ENCODE data around the gene ATPAF1.
"Not testable (repeated sequence)": the region's sequence is repeated elsewhere in the genome, so short reads cannot be mapped to it uniquely, and the experiment has no call there.

Gene ATPAF1

DNA sequence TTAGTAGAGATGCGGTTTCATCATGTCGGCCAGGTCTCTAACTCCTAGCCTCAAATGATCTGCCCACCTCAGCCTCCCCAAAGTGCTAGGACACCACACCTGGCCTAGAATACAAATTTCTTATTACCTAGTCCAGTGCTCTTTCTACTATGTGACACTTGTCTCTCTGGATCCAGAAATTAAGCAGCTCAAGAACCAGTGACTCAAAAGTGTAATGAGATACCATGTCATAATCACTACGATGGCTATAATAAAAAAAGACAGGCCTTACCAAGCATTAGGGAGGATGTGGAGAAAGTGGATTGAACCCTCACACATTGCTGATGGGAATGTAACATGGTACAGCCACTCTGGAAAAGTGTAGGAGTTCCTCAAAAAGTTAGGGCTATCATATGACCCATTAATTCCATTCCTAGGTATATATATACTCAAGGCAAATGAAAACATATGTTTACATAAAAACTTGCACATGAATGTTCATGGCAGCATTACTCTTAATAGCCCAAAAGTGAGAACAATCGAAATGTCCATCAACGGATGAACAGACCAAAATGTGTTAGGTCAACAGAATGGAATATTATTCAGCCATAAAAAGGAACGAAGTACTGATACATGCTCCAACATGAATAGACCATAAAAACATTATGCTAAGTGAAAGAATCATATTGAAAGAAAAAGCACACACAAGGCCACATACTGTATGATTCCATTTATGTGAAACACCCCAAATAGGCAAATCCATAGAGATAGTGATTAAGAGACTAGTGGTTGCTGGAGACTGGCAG, 11.8 kb upstream of the ATPAF1 start:
- no peak for FAIRE-seq

DNA sequence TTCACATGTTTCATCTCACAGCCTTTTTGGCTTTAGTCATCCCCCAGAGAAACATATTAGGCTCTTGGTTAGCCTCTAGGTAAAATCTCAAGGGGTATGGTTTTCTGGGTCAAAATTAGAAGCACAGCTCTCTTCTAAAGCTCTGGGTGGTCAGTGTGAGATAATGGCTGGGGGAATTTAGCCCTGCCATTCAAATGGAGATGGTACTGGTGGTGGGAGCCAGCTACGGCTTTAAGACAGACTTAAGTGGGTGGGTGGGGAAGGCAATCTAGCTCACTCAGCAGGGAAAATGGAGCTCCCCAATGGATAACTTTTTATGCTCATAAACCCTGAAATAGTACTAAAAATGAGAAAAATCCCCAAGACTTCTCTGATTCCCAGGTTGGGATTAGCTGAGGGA, 9.2 kb upstream of the ATPAF1 start:
- FAIRE-seq = no peak

DNA sequence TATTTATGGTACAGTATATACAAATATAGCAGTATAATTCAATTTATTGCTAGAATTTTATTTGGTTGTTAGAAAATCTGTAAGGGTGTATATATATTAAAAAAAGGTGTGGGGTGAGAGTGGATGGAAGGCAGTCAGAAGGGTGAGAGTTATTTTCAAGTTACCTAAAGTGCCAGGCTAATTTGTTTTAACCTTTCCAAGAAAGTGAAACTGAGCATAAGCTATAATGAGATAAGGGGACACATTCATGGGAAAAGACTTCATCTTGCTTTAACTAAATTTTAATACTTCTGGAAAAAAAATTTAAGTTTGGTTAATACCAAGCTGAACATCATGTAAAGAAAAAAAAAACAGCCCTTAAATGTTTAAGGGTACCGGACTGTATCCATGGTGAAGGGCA, 8.4 kb upstream of the ATPAF1 start:
- no peak for FAIRE-seq

- FAIRE-seq = no peak
These were observed 7.6 kb upstream of the ATPAF1 start for GRCh38 chr1:46675549-46676314.

DNA sequence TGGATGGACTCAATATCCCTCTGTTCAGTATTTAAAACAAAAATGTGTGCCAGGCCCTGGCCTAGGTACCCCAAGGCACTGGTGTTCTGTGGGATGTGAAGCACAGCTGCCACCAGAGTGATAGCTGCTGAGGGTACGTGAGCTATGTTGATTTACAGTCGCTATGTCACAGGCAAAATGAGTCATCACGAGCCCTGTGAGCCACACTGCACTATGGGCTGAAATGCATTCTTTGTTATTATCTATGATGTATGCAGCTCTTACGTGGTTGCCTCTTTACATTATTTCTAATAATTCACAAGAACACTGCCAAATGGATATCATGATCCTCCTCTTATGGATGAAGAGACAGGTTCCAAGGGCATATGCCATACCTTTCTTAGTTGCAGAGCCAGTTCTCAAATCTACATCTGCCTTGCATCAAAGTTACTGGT, 5.6 kb upstream of the ATPAF1 start:
- no peak for FAIRE-seq

- FAIRE-seq = no peak
These were observed 4.5 kb upstream of the ATPAF1 start for GRCh38 chr1:46672696-46673095.

DNA sequence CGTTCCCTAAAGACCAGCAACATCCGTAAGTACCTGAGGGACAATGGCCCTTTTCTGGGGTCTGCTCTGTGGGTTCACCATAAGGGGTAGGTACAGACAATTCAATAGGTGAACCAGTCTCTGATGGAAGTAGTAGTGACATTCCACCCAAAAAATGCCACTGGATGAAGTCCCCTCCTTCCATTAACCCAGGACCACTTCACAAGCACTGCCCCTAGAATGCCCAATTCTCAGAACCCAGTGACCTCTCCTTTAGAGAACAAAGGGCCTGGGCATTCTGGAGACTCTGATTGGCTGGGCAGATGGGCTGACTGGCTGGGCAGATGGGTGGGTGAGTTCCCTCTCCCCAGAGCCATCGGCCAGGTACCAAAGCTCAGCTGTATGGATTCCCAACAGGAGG, 3.4 kb upstream of the ATPAF1 start, which contains the start of gene TEX38:
Gene TEX38 (plus strand): TSS at position 301 of the 400 bp plus-strand sequence. CDS start 81 bp downstream, at position 382.
- no peak for FAIRE-seq

GRCh38 chr1:46670134-46670533, 2.0 kb upstream of the ATPAF1 start:
- FAIRE-seq = no peak

- no peak for FAIRE-seq
These were observed 2.2 kb downstream of the ATPAF1 start for GRCh38 chr1:46665983-46666382.

GRCh38 chr1:46662919-46663318, 5.2 kb downstream of the ATPAF1 start:
- FAIRE-seq = not testable (repeated sequence)

- not testable (repeated sequence) for FAIRE-seq
These were observed 8.0 kb downstream of the ATPAF1 start for GRCh38 chr1:46660116-46660515.

DNA sequence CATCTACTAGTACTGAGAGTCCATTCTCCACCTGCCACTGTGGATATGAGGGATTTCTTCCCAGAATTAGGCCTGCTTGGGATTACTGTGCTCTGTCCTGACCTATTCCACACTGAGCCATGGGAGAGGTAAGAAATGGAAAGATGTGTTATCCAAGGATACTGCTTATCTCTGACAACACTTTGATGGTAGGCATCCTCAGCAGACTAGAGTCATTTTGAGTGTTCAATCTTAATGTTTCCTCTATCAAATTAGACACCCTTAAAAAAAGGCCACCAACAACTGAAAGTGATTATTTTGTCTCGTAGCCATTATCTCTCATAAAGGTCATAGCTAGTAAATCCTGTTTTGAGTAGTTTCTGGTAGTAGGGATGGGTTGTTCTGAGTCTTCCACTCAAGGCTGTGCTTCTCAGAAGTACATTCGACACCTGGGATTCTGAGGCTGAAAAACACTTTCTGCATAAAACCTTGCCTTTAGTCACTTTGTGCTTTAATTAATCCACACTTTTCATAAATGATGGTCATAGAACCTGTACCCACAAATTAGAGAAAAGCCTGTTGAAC, 8.8 kb downstream of the ATPAF1 start:
- FAIRE-seq = no peak

DNA sequence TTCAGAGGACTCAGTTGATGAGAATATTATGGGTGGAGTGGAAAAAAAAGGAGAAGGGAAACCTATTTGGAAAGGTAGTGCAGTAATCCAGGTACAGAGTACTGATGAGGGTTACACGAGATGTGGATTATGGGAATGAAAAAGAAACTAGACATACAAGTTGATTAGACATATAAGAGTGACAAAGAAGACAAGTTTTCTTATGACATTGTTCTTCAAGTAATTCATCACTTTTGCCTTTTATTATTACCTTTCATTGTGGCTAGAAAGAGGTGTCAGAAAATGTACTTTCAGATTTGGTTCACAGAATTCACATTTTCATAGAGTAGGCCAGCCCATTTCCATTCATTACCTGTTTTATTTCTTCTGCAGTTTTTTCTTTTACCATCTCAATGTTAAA, 10.4 kb downstream of the ATPAF1 start:
- no peak for FAIRE-seq

DNA sequence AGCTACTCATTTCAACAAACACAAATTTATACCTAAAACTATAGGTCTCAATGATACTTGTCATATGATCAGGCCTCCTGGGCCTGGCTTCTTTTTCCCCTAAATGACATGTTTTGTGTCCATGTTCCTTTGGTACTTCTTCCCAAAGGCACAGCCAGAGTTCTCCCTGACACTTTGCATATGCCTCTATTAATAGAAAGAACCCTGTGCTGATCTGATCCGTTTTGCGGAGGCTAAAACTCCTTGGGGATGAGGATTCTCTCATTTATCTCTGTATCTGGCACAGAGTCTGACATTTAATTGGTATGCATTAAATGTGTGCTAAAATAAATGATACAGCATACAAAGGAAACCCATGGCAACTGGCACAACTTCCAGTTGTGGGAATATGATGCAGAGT, 11.5 kb downstream of the ATPAF1 start:
- FAIRE-seq = no peak

GRCh38 chr1:46655848-46656247, 12.3 kb downstream of the ATPAF1 start:
- FAIRE-seq = no peak

- FAIRE-seq = not testable (repeated sequence)
These were observed 13.5 kb downstream of the ATPAF1 start for GRCh38 chr1:46654698-46655097.

- FAIRE-seq = no peak
These were observed 14.2 kb downstream of the ATPAF1 start for GRCh38 chr1:46654012-46654411.

DNA sequence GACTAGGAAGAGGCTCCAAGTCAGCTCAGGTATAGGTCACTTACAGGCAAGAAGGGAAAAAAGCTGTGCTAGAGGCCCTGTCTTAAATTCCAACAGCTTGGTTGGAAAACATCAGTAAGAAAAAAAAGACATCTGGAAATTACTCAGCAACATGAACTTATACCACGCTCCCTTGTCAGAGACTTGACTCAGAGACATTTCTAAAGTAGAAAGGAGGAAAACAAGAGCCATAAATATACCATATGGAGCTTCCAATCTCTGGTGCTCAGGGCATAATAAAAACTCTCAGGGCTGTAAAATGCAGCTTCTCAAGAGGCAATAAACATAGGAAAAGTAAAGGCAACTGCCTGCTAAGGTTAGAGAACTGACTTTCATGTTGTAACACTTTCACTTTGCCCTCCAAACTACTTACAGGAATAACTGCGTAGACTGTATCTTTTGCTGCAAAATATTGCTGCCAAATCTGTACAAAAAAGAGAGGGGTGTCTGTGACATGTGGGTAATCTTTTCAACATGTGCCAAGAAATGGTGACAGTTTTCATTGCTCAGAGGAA, 14.7 kb downstream of the ATPAF1 start:
- no peak for FAIRE-seq

GRCh38 chr1:46652321-46653100, 15.7 kb downstream of the ATPAF1 start:
- FAIRE-seq = no peak

- not testable (repeated sequence) for FAIRE-seq
These were observed 17.0 kb downstream of the ATPAF1 start for GRCh38 chr1:46651152-46651551.

DNA sequence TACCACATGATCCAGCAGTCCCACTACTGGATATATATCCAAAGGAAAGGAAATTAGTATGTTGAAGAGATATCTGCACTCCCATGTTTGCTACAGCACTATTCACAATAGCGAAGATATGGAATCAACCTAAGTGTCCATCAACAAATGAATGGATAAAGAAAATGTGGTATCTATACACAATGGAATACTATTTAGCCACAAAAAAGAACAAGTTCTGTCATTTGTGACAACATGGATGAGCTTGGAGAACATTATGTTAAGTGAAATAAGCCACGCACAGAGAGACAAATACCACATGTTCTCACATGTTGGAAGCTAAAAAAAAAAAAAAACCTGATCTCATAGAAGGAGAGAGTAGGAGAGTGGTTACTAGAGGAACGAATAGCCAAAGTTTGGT, 17.7 kb downstream of the ATPAF1 start:
- no peak for FAIRE-seq

DNA sequence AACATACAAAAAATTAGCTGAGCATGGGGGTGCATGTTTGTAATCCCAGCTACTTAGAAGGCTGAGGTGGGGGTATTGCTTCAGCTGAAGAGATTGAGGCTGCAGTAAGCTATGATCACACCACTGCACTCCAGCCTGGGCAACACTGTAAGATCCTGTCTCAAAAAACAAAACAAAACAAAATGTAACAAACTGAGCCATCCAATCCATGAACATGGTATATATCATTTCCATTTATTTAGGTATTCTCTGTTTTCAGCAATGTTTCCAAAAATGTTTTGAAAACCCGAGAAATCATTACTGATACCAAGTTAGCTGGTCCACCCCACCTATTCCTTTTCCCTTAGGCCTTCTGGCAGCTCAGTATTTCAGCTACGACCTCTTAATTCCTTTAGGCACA, 18.4 kb downstream of the ATPAF1 start:
- FAIRE-seq = no peak

- FAIRE-seq = no peak
These were observed 20.6 kb downstream of the ATPAF1 start for GRCh38 chr1:46647611-46648010.

All from islet of Langerhans (tissue), 1 donor.